GM18511 (cell line): Measurements from ENCODE around the gene HSPA1B.
"Not testable (repeated sequence)": the region's sequence is repeated elsewhere in the genome, so short reads cannot be mapped to it uniquely, and the experiment has no call there.

ENCODE experiments used
- ATAC-seq: cut with Tn5 transposase; IDR thresholded peaks from one replicate; pipeline ENCODE4 v1.9.1; 2021; ENCODE audit warnings: mild to moderate bottlenecking, moderate library complexity; ENCODE audit not compliant: unreplicated experiment

HSPA1B gene

DNA sequence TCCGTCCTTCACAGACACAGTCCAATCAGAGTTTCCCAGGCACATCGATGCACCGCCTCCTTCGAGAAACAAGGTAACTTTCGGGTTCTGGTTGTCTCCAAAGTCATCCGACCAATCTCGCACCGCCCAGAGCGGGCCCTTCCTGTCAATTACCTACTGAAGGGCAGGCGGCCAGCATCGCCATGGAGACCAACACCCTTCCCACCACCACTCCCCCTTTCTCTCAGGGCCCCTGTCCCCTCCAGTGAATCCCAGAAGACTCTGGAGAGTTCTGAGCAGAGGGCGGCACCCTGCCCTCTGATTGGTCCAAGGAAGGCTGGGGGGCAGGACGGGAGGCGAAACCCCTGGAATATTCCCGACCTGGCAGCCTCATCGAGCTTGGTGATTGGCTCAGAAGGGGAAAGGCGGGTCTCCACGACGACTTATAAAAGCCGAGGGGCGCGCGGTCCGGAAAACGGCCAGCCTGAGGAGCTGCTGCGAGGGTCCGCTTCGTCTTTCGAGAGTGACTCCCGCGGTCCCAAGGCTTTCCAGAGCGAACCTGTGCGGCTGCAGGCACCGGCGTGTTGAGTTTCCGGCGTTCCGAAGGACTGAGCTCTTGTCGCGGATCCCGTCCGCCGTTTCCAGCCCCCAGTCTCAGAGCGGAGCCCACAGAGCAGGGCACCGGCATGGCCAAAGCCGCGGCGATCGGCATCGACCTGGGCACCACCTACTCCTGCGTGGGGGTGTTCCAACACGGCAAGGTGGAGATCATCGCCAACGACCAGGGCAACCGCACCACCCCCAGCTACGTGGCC, at the start of gene HSPA1B:
Gene HSPA1B, plus strand, starts transcription at position 453 of the 794 bp plus-strand sequence. Its CDS starts 213 bp downstream, at position 666.
- ATAC-seq, result peak; percentile 76

DNA sequence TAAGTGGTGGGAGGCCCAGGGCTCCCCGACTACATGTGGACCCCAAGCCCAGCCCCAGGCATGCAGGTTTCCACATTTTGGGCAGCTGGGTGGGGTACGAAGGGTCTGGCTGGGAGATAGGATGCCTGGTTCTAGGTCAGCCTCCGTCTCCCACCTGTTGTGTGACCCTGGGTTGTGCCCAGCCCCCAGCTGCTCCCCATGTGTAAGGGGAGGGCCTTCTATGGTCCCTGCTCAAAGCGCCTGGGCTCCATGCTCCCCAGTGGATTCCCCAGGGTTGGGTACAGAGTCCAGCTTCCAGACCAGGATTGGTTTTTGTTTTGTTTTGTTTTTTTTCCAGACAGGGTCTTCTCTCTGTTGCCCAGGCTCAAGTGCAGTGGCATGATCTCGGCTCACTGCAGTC, 49.3 kb upstream of the HSPA1B start:
- no peak for ATAC-seq

DNA sequence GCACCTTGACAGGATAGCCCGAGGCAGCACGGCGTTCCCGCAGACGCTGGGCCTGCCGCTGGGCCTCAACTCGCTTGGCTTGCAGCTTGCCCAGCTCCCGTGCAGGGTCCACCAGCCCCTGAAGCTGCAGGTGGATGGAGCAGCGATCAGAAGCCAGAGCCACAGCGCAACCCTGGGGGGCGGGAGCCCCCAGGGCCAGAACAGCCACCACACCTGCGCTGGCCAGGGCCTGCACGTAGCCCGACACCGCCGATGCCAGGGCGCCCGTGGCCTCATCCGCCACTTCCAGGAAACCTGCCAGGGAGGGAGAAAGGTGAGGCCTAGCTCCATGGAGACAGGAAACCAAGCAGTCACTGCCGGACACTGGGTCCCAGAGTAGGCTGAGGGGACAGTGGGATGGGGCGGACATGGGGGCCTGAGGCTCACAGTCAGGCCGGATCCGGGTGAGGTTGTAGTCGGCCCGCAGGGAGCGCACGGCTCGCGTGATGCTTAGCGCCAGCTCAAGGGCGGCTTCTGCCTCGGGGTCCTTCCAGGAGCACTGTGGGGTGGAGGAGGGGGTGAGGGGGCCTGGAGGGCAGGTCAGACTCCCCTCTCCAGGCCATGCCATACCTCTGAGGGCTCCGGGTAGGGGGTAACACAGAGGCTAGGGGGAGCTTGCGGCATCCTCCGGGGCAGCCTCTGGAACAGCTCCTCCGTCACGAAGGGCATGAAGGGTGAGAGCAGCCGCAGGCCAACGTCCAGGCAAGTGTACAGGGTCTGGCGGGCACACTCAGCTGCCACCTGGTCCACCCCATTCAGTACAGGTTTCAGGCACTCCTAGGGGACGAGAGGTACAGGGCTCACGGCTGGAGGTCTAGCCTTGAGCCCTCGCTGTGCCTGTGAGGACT, 48.3 kb upstream of the HSPA1B start:
- ATAC-seq, result no peak

DNA sequence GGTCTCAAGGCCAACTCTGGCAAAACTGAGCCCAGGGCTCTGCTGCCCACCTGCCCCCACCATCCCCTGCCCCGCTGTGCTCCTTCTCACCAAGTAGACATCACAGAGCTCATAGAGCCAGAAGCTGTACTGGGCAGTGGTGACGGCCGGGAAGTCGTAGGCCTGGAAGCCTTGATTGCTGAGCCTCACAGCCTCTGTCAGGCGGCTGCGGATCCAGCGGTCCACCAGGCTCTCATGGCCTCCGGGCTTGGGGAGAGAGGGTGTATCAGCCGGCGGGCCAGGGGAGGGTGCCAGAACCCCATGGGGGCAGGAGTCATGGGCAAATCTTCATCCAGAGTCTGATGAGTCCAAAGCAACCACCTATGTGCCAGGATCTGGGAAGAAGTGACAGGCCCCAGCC, 47.6 kb upstream of the HSPA1B start:
- ATAC-seq, result no peak

DNA sequence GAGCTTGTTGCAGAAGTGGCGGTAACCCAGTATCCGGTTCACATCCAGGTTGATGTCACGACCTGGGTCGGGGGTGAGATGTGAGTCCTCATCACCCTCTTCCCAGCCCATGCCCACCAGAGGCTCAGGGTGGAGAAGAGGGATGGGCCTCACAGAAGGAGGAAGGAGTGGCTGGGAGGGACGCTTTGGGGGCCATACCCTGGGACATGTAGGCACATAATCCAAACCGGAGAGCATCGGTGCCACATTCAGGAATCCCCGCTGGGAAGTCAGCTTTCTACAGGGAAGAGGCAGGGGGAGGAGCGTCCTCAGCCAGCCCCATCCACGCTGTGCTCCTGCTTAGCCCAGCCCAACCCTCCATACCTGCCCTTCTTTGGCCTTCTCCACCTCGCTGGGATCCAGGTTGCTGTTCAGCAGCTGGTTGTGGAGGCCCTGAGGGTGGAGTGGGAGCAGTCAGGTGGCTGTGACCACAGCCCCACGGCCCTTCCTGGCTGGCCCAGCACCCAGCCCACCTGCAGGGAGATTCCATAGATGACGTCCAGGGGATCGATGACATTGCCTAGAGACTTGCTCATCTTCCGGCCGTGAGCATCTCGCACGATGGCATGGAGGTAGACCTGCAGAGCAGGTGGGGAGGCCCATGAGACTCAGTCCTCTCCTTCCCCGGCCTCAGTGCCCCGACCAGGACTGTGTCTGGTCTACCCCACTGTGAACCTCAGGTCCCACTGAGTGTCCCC, 46.9 kb upstream of the HSPA1B start:
- ATAC-seq, result no peak

DNA sequence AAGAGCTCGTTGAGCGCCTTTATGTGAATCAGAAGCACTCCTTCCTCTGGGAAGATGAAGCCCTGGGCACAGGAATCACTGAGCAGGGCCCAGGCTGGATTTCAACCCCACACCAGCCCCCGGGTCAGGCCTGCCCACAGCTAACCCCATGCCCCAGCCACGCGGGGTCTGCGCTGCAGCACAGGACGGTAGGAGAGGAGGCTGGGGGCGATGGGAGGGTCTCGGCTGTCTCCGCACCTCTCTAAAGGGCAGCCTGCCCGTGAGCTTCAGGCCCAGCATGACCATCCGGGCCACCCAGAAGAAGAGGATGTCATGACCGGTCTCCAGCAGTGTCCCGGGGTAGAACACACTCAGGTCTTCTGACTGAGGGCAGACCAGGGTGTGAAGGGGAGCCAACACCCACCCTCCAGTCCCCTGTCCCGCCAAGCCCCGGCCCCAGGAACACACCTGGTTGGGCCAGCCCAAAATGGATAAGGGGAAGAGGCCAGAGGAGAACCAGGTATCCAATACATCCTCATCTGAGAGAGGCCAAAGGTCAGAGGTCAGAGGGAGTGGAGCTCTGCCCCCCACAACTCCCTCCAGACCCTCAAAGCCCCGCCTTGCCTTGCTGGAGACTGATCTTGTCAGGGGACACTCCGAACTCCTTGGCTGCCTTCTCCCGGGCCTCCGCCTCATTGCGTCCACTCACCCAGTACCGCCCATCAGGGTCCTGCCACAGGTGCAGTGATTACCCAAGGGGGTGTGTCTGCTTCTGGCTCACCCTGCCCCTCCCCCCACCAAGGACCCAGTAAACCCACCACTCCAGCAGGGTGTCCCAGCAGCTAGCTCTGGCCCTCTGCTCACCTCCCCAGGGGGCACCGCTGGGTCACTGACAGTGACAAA, 46.1 kb upstream of the HSPA1B start:
- ATAC-seq, result no peak

DNA sequence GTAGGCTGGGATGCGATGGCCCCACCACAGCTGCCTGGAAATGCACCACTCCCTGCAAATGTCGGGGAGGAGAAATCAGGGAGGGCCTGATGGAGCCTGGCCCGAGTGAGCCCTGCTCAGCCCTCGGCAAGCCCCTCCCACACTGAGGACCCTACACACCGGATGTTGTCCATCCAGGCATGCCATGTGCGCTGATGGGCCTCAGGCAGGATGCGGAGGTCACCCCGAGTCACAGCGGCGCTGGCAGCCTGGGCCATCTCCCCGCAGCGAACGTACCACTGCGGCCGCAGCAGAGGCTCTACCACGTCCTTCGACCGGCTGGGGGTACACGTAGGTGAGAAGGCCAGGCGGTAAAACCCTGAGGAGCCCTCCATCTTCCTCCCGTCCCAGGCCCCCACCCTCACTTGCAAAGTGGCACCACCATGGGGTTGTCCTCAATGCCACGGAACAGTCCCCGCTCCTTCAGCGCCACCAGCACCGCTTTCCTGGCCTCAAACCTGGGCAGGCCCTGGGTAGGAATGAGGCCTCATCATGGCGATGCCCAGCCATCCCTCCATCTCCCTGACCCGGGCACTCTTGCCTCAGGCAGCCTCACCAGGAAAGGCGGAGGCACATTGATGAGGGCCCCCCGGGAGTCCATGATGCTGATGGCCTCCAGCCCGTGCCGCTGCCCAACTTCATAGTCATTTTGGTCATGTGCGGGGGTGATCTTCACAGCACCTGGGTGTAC, 45.2 kb upstream of the HSPA1B start:
- ATAC-seq, result no peak

DNA sequence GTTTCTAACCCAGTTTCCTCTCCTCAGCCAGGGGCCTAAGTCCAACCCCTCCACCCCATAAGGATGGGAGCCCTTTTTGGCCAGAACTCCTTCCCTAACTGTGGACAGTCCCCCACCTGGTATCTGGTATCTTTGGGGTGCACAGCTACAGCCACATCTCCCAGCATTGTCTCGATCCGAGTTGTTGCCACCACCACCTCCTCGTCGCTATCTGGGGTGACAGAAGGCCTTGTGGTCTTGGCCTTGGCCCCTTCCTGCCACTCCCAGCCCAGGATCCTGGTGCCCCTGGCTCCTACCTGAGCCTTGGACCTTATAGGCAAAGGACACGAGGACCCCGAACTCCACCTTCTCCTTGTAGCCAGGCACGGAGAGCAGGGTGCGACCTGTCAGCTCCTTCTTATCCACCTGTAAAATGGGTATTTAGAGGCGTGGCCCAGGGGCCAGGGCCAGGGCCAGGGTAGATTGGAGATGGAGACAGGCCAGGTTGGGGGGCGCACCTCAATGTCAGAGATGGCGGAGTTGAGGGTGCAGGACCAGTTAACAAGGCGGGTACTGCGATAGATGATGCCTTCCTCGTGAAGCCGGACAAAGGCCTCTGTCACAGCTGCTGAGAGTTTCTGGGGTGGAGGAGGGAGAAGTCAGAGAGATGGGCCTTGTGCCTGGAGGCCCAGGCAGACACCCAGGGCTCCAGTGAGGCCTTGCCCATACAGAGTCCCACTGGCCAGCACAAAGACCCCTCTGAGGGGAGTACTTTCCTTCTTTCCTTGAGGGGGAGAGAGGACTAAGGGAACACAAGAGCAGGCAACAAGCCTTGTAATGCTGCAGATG, 43.2 kb upstream of the HSPA1B start:
- ATAC-seq, result no peak

DNA sequence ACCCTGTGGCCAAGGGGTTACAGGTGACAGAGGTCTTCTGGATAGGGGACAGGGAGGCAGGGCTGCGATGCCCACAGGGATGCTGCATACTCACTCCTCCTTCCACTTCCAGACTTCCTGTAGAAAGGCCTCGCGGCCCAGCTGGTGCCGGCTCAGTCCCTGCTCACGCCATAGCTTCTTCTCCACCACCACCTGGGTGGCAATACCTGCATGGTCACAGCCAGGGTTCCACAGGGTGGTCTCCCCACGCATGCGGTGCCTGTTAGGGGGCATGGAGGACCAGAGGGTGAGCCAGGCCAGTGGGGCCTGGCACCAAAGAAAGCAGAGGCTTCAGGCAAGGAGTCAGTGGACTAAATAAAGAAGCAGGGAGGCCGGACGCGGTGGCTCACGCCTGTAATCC, 42.1 kb upstream of the HSPA1B start:
- no peak for ATAC-seq

DNA sequence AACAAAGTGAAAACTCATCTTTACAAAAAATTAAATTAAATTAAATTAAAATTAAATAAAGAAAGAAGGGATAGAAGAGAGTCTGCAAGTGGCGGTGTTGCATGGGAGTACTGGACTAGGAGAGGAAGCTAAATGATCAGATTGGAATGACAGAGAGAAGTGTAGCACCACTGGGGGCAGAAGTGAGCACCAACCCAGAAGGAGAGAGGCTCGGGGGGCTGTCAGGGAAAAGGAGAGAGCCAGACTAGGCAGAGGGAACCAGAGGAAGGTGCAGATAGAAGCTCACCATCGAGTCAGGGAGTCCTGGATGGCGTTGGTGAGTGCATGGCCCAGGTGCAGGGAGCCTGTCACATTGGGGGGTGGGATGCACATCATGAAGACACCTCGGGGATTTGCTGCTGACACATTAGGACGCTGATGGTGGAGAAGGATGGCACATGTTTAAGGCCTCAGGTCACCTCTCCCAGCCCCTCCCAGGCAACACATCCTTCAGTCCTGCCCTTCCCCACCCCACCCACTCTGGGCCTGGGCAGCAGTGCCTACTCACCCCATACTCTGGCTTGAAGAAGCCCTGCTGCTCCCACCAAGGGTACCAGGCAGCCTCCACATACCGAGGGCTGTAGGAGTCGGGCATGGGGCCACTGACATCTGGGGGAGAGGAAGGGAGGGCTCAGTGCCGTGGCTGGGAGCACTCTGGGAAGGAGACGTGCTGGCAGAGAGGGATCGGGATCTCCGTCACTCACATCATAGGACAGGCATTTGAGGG, 36.0 kb upstream of the HSPA1B start:
- ATAC-seq, result no peak

DNA sequence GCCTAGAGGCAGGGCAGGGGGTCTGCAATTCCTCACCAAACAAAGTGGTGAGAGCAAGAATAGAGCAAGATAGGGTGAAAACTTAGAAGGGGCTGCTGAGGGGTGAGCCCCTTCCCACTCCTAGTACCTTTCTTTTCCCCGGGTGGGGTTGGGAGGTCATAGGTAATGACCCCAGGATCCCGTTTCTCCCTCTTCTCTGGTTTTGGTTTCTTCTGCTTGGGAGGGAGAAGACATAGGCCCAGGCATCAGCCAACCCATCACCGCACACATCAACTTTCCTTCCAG, 35.5 kb upstream of the HSPA1B start:
- ATAC-seq, result no peak

DNA sequence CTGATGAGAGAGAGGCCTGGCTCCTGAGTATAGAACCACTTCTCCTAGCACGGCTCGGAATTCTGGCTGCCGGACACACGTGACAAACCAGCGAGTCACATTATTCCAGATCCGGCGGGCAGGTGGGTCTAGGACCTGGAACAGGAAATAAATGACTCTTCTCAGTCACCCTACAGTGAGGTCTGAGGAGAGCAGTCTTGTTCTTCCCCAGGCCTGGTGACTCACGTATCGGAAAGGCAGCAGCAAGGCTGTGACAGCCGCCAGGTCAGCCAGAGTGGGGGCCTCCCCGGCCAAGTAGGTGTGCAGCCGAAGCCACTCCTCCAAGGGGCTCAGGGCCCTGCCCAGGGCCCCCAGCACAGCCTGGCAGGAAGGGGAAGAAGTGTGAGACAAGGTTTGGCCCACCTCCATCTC, 34.8 kb upstream of the HSPA1B start:
- ATAC-seq, result no peak

DNA sequence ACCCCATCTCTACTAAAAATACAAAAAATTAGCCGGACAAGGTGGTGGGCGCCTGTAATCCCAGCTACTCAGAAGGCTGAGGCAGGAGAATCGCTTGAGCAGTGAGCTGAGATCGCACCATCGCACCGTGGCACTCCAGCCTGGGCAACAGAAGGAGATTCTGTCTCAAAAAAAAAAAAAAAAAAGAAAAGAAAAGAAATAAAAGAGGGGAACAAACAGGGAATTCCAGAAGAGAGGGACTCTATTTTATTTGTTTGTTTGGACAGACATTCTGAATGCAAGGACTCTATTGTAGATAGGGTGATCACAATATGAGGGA, 33.7 kb upstream of the HSPA1B start:
- ATAC-seq, result not testable (repeated sequence)

DNA sequence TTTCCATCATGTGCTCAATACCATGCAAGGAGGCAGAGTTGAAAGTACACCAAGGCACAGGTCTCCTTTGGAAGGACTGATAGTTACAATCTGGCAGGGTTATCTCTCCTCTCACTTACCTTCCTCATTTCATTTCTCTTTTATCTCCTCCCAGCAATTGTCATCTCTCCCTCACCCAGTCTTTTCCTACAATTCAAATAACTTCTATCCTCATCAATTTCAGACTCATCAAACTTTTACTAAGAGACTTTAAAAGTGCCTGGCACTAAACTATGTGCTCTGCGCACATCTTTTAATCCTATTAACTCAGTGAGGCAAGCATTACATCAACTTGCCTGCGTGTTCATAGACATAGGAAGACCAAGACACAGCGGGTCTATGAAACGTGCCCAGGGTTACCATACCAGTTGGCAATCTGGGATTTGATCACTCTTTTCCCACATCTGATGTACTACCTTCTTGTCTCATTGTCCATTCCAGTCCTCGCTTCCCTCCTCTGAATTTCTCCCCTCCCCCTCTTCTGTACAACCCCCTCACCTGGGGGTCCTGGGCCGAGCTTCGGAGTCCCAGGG, 33.2 kb upstream of the HSPA1B start:
- ATAC-seq, result no peak

DNA sequence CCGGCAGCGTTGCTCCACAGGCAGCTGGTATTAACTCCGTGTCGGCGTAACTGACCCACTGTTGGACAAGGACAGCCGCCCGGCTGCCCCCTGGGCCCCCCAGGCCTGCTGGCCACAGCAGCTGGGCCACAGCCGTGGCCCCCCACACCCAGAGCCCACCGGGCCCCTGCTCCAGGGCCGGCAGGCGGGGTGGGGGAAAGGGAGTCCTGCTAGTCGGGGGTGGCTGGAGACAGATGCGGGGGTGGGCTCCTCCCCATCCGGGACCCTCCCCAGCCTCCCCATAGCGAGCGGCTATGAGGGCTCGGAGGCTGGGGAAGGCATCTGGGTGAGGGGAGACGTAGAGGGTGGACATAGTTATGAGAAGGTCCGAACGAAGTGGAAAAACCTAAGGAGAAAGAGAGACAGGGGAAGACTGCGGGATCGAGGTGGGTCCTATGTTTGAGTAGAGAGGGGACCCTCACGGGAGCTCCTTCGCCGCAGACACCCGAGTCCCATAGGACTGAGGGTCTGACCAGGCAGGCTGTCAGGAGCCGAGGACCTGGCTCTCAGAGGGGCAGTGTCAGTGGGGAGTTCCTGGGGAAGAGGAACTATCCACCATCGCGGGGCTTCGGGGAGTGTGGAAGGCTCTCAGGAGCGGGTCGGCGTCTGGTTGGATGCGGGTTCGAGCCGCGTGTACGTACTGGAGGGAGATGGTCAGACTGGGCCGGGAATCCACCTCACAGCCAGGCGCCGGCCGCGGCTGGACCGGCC, 32.5 kb upstream of the HSPA1B start:
- ATAC-seq, result peak; percentile 8

DNA sequence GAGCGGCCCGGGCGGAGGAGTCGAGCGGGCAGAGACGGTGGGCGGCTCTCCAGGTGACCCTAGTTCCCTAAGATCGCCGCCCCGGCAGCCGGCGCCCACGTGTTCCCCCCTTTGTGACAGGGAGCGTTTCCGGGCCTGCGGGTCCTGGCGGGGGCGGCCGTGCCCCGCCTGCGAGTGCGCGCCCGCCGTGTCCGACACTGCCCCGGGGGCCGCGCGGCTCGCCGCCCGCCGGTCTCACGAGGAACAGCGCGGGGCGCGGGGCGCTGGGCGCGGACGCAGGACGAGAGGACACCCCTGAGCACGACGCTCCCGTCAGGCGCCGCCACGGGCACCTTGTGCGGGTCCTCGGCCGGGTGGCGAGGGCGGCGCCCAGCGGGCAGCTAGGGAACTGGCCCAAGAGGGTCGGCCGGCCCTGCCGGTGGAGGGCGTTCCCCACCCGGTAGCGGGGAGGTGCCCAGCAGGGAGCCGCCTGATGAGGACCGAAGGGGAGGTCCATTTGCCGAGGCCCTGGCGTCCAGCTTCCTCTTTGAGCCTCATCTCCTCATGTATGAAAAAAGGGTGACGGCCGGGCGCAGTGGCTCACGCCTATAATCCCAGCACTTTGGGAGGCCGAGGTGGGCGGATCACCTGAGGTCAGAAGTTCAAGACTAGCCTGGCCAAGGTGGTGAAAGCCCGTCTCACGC, 31.8 kb upstream of the HSPA1B start, which contains the start of gene VARS1:
Gene VARS1, minus strand, starts transcription at position 137 of the 683 bp plus-strand sequence. CDS start 535 bp downstream, outside the sequence.
- peak; percentile 78 for ATAC-seq

DNA sequence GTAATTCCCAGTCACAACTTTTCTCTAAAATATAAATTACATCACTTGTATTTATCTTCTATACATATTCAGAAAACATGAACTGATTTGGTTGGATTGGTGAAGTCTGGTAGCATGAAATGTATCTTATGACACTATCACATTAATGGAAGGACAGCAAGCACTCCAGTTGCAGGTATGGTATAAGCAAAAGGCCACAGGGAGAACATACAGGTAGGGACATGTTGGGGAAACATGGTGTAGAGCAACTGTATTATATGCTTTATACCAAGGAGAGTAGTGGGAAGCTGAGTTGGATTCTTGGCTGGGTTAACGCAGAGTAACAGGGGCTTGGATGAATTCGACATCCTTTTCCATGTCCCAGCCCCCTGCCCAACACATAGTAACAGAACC, 30.5 kb upstream of the HSPA1B start:
- ATAC-seq, result no peak
